Lower leg skin (tissue), 3 donors: ENCODE results near the gene GPR62.

ENCODE experiments used
- POLR2A ChIP-seq, 2 donors: fragments of 450-650 bp; IDR thresholded peaks; one replicate each; pipeline ENCODE4 v1.6.1; 2016 to 2017; ENCODE audit warnings: antibody characterized with exemption in 2 of 2, mild to moderate bottlenecking in 1 of 2, moderate library complexity in 1 of 2
- TF ChIP-seq, protein P1 (sequence below), 3 donors: fragments of 450-650 bp; IDR thresholded peaks; one replicate each; pipeline ENCODE4 v1.5.1; 2016; ENCODE audit warnings: antibody characterized with exemption in 3 of 3, mild to moderate bottlenecking in 3 of 3, moderate library complexity in 2 of 3

GRCh38 chr3:51968883-51969678 lies 13.9 kb downstream of the GPR62 start:
- no peak for TF ChIP-seq POLR2A (IDR thresholded peaks at IDR 0.05)
- TF ChIP-seq, protein P1, sequence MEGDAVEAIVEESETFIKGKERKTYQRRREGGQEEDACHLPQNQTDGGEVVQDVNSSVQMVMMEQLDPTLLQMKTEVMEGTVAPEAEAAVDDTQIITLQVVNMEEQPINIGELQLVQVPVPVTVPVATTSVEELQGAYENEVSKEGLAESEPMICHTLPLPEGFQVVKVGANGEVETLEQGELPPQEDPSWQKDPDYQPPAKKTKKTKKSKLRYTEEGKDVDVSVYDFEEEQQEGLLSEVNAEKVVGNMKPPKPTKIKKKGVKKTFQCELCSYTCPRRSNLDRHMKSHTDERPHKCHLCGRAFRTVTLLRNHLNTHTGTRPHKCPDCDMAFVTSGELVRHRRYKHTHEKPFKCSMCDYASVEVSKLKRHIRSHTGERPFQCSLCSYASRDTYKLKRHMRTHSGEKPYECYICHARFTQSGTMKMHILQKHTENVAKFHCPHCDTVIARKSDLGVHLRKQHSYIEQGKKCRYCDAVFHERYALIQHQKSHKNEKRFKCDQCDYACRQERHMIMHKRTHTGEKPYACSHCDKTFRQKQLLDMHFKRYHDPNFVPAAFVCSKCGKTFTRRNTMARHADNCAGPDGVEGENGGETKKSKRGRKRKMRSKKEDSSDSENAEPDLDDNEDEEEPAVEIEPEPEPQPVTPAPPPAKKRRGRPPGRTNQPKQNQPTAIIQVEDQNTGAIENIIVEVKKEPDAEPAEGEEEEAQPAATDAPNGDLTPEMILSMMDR (IDR thresholded peaks at IDR 0.05), result no peak
